Gastrocnemius medialis (tissue), 4 donors: Measurements from ENCODE around the gene CLEC18B. TPM values are rescaled to one million over a fixed set of nuclear protein-coding genes. Genes with fewer than 3 reads are reported as not detected.
"Not testable (repeated sequence)": the region's sequence is repeated elsewhere in the genome, so short reads cannot be mapped to it uniquely, and the experiment has no call there.

Experiments used
- ATAC-seq, 2 donors: fragments of 150-250 bp; one replicate each; pipeline ENCODE4 v1.9.1; 2016
- DNase-seq, 2 donors: peaks; one replicate each; pipeline ENCODE4 v3.0.0-alpha.2; 2019
- H3K27ac ChIP-seq, 4 donors: fragments of 200-600 bp; sonication (generic); 1 replicate in 1 of 4; 2 replicates in 3 of 4; pipeline ENCODE4 v1.5.1; 2016 to 2018; ENCODE audit warnings: mild to moderate bottlenecking in 2 of 4, moderate library complexity in 1 of 4
- H3K27me3 ChIP-seq, 3 donors: fragments of 200-600 bp; sonication (generic) in 2 of 3; 1 replicate in 1 of 3; 2 replicates in 2 of 3; pipeline versions ENCODE4 v1.5.1 to v1.6.0; 2016 to 2019; ENCODE audit warnings: mild to moderate bottlenecking in 1 of 3, moderate library complexity in 1 of 3
- H3K36me3 ChIP-seq, 2 donors: fragments of 200-600 bp; sonication (generic) in 1 of 2; one replicate each; pipeline ENCODE4 v1.5.1; 2017 to 2018
- H3K4me1 ChIP-seq, 2 donors: fragments of 200-600 bp; sonication (generic) in 1 of 2; one replicate each; pipeline ENCODE4 v1.5.1; 2016 to 2017; ENCODE audit warnings: mild to moderate bottlenecking in 2 of 2
- H3K4me3 ChIP-seq, 4 donors: fragments of 200-600 bp; sonication (generic) in 3 of 4; 1 replicate in 1 of 4; 2 replicates in 3 of 4; pipeline ENCODE4 v1.5.1; 2016 to 2019; ENCODE audit warnings: mild to moderate bottlenecking in 2 of 4
- H3K9me3 ChIP-seq, 3 donors: fragments of 200-600 bp; sonication (generic) in 2 of 3; 1 replicate in 1 of 3; 2 replicates in 2 of 3; pipeline ENCODE4 v1.5.1; 2016 to 2019
- in situ Hi-C, 4 donors: fragments of 200-750 bp; cut with MboI; loops; one replicate each; pipeline versions ENCODE4 v1.15.0 to v1.8.0; 2017; ENCODE audit warnings: low sequenced_read_pairs in 4 of 4
- intact Hi-C: fragments of 100-400 bp; cut with DNase I; formaldehyde crosslinking; loops from one replicate; pipeline ENCODE4 v1.15.1; 2023; ENCODE audit warnings: low total_unique reads
- total RNA-seq, 4 donors: library from RNA; depleted of rRNA; stranded (reverse); fragments of >200 nt; gene quantifications; one replicate each; pipeline versions ENCODE4 v1.1.0 to v1.2.3, GENCODE V29; 2016

CLEC18B gene
- total RNA-seq, 4 donors from 2014 or later: 1.1 to 2.7 TPM; not detected in 2

GRCh38 chr16:74421482-74421785 lies 156 bp upstream of the CLEC18B start:
- DNase-seq, H3K27me3 ChIP-seq, H3K36me3 ChIP-seq, H3K4me3 ChIP-seq, in situ Hi-C loops, H3K4me1 ChIP-seq, ATAC-seq, H3K9me3 ChIP-seq, H3K27ac ChIP-seq, intact Hi-C loops: not testable (repeated sequence)

GRCh38 chr16:74419811-74420210 lies 1.5 kb downstream of the CLEC18B start:
- in situ Hi-C loops, DNase-seq, H3K9me3 ChIP-seq, H3K27me3 ChIP-seq, ATAC-seq, intact Hi-C loops, H3K4me3 ChIP-seq, H3K27ac ChIP-seq, H3K4me1 ChIP-seq, H3K36me3 ChIP-seq: not testable (repeated sequence)

GRCh38 chr16:74417897-74418296 lies 3.4 kb downstream of the CLEC18B start:
- ATAC-seq, H3K4me1 ChIP-seq, H3K9me3 ChIP-seq, H3K27me3 ChIP-seq, intact Hi-C loops, H3K36me3 ChIP-seq, in situ Hi-C loops, H3K27ac ChIP-seq, H3K4me3 ChIP-seq, DNase-seq: not testable (repeated sequence)

GRCh38 chr16:74413920-74414319 lies 7.4 kb downstream of the CLEC18B start:
- H3K4me3 ChIP-seq, in situ Hi-C loops, H3K4me1 ChIP-seq, DNase-seq, H3K36me3 ChIP-seq, H3K27ac ChIP-seq, H3K27me3 ChIP-seq, intact Hi-C loops, H3K9me3 ChIP-seq, ATAC-seq: not testable (repeated sequence)

- H3K4me3 ChIP-seq, H3K4me1 ChIP-seq, intact Hi-C loops, H3K27me3 ChIP-seq, in situ Hi-C loops, DNase-seq, H3K27ac ChIP-seq, ATAC-seq, H3K36me3 ChIP-seq, H3K9me3 ChIP-seq: not testable (repeated sequence)
These were observed 7.8 kb downstream of the CLEC18B start for GRCh38 chr16:74413485-74413884.

GRCh38 chr16:74412775-74413390 lies 8.4 kb downstream of the CLEC18B start:
- H3K9me3 ChIP-seq, DNase-seq, H3K27ac ChIP-seq, H3K4me3 ChIP-seq, H3K4me1 ChIP-seq, H3K36me3 ChIP-seq, in situ Hi-C loops, ATAC-seq, intact Hi-C loops, H3K27me3 ChIP-seq: not testable (repeated sequence)

- intact Hi-C loops, DNase-seq, H3K27me3 ChIP-seq, H3K36me3 ChIP-seq, H3K27ac ChIP-seq, in situ Hi-C loops, H3K9me3 ChIP-seq, H3K4me3 ChIP-seq, ATAC-seq, H3K4me1 ChIP-seq: not testable (repeated sequence)
These were observed 9.0 kb downstream of the CLEC18B start for GRCh38 chr16:74412138-74412774.

GRCh38 chr16:74410981-74411380 lies 10.3 kb downstream of the CLEC18B start:
- H3K36me3 ChIP-seq, H3K27ac ChIP-seq, H3K4me1 ChIP-seq, intact Hi-C loops, H3K27me3 ChIP-seq, ATAC-seq, in situ Hi-C loops, H3K9me3 ChIP-seq, DNase-seq, H3K4me3 ChIP-seq: not testable (repeated sequence)

GRCh38 chr16:74410057-74410957 lies 11.0 kb downstream of the CLEC18B start:
- H3K4me3 ChIP-seq, intact Hi-C loops, H3K9me3 ChIP-seq, H3K27ac ChIP-seq, H3K36me3 ChIP-seq, H3K27me3 ChIP-seq, in situ Hi-C loops, H3K4me1 ChIP-seq, DNase-seq, ATAC-seq: not testable (repeated sequence)

- H3K9me3 ChIP-seq, ATAC-seq, in situ Hi-C loops, DNase-seq, H3K4me3 ChIP-seq, H3K27me3 ChIP-seq, intact Hi-C loops, H3K27ac ChIP-seq, H3K36me3 ChIP-seq, H3K4me1 ChIP-seq: not testable (repeated sequence)
These were observed 11.9 kb downstream of the CLEC18B start for GRCh38 chr16:74409185-74409981.

- Histone ChIP-seq H3K27ac (peak overlapping the region; percentile 57 to 76 (median 68)), H3K4me3 (peak overlapping the region; percentile 40 to 56 (median 54))
- H3K4me1 ChIP-seq, intact Hi-C loops, H3K27me3 ChIP-seq, DNase-seq, in situ Hi-C loops, H3K36me3 ChIP-seq, H3K9me3 ChIP-seq: not testable (repeated sequence)
- ATAC-seq: peak; percentile 45 to 70
These were observed 13.9 kb downstream of the CLEC18B start for GRCh38 chr16:74407362-74407705.
